H9 (cell line): ENCODE measurements around the gene SLC12A3. TPM values are rescaled to one million over a fixed set of nuclear protein-coding genes. Genes with fewer than 3 reads are reported as not detected.
A peak's percentile ranks its signal among the peaks of the same experiment; 100 is the strongest.

Experiments
- DNase-seq: peaks from one replicate; pipeline ENCODE4 v3.0.0-alpha.2; 2017
- H2AFZ ChIP-seq: one replicate; pipeline ENCODE4 v1.6.1; 2013; ENCODE audit warnings: mild to moderate bottlenecking, low read length, control low read depth, moderate library complexity
- H2AK5ac ChIP-seq: 2 replicates; pipeline ENCODE4 v1.6.1; 2013; ENCODE audit warnings: low read length, control low read depth, mixed read lengths; ENCODE audit not compliant: insufficient read length
- H2BK120ac ChIP-seq: one replicate; pipeline ENCODE4 v1.6.1; 2013; ENCODE audit warnings: low read depth, mild to moderate bottlenecking, low read length, control low read depth, inconsistent platforms; ENCODE audit not compliant: poor library complexity, severe bottlenecking
- H2BK12ac ChIP-seq: 2 replicates; pipeline ENCODE4 v1.6.1; 2013; ENCODE audit warnings: low read length, control low read depth, mixed read lengths, low read depth; ENCODE audit not compliant: insufficient read length
- H2BK15ac ChIP-seq: 2 replicates; pipeline ENCODE4 v1.6.1; 2013; ENCODE audit warnings: low read depth, low read length, control low read depth
- H2BK20ac ChIP-seq: one replicate; pipeline ENCODE4 v1.6.1; 2013; ENCODE audit warnings: low read depth, mild to moderate bottlenecking, low read length, control low read depth, inconsistent platforms; ENCODE audit not compliant: poor library complexity, severe bottlenecking
- H2BK5ac ChIP-seq: 2 replicates; pipeline ENCODE4 v1.6.1; 2013; ENCODE audit warnings: low read length, control low read depth, mixed read lengths; ENCODE audit not compliant: insufficient read length
- H3K14ac ChIP-seq: 2 replicates; pipeline ENCODE4 v1.6.1; 2013; ENCODE audit warnings: low read length, control low read depth; ENCODE audit not compliant: insufficient read depth
- H3K18ac ChIP-seq: 2 replicates; pipeline ENCODE4 v1.6.1; 2013; ENCODE audit warnings: low read depth, mild to moderate bottlenecking, mixed read lengths, low read length, control low read depth; ENCODE audit not compliant: insufficient read length
- H3K23ac ChIP-seq: 2 replicates; pipeline ENCODE4 v1.6.1; 2013; ENCODE audit warnings: low read length, control low read depth, mixed read lengths, low read depth; ENCODE audit not compliant: insufficient read length
- H3K23me2 ChIP-seq: 2 replicates; pipeline ENCODE4 v1.6.1; 2013; ENCODE audit warnings: low read depth, mild to moderate bottlenecking, mixed read lengths, low read length, control low read depth; ENCODE audit not compliant: insufficient read length, poor library complexity, severe bottlenecking
- H3K27ac ChIP-seq: 2 replicates; pipeline ENCODE4 v1.5.1; 2013; ENCODE audit warnings: low read length, control low read depth, mixed read lengths, low read depth; ENCODE audit not compliant: insufficient read length
- H3K27me3 ChIP-seq: 2 replicates; pipeline ENCODE4 v1.6.1; 2013; ENCODE audit warnings: low read length, control low read depth, inconsistent platforms; ENCODE audit not compliant: insufficient read depth
- H3K4ac ChIP-seq: 2 replicates; pipeline ENCODE4 v1.6.1; 2013; ENCODE audit warnings: low read depth, mild to moderate bottlenecking, control low read depth, inconsistent platforms, low read length, moderate library complexity
- H3K4me1 ChIP-seq: 2 replicates; pipeline ENCODE4 v1.6.1; 2013; ENCODE audit warnings: low read length, control low read depth, inconsistent platforms; ENCODE audit not compliant: insufficient read depth
- H3K4me2 ChIP-seq: 2 replicates; pipeline ENCODE4 v1.6.1; 2013; ENCODE audit warnings: low read length, control low read depth, mixed read lengths; ENCODE audit not compliant: insufficient read length, insufficient read depth
- H3K56ac ChIP-seq: 2 replicates; pipeline ENCODE4 v1.6.1; 2013; ENCODE audit warnings: low read depth, mild to moderate bottlenecking, mixed read lengths, low read length, control low read depth; ENCODE audit not compliant: insufficient read length
- H3K79me1 ChIP-seq: 2 replicates; pipeline ENCODE4 v1.6.1; 2013; ENCODE audit warnings: low read depth, mild to moderate bottlenecking, moderate library complexity, low read length, control low read depth, inconsistent platforms; ENCODE audit not compliant: insufficient read depth, poor library complexity, severe bottlenecking
- H3K79me2 ChIP-seq: 2 replicates; pipeline ENCODE4 v1.6.1; 2013; ENCODE audit warnings: low read length, control low read depth, inconsistent platforms; ENCODE audit not compliant: insufficient read depth
- H3K9ac ChIP-seq: 2 replicates; pipeline ENCODE4 v1.6.1; 2013; ENCODE audit warnings: low read length, control low read depth, mixed read lengths; ENCODE audit not compliant: insufficient read length; ENCODE audit errors: extremely low read depth
- H3K9me3 ChIP-seq: one replicate; pipeline ENCODE4 v1.6.1; 2013; ENCODE audit warnings: low read depth, low read length, inconsistent platforms; ENCODE audit not compliant: control insufficient read depth
- H3T11ph ChIP-seq: one replicate; pipeline ENCODE4 v1.6.1; 2013; ENCODE audit warnings: mild to moderate bottlenecking, low read length, control low read depth, inconsistent platforms
- H4K20me1 ChIP-seq: one replicate; pipeline ENCODE4 v1.6.1; 2013; ENCODE audit not compliant: control insufficient read depth, insufficient read length, insufficient read depth
- H4K5ac ChIP-seq: 2 replicates; pipeline ENCODE4 v1.6.1; 2013; ENCODE audit warnings: low read depth, mild to moderate bottlenecking, mixed read lengths, low read length, control low read depth; ENCODE audit not compliant: insufficient read length
- H4K8ac ChIP-seq: replicated peaks from 2 replicates; pipeline ENCODE4 v1.6.1; 2013; ENCODE audit warnings: low read length, control low read depth, mixed read lengths, low read depth; ENCODE audit not compliant: insufficient read length
- H4K91ac ChIP-seq: 2 replicates; pipeline ENCODE4 v1.6.1; 2013; ENCODE audit warnings: low read depth, mild to moderate bottlenecking, moderate library complexity, mixed read lengths, low read length, control low read depth; ENCODE audit not compliant: insufficient read length
- H3K27ac Mint-ChIP-seq, 3 experiments: 2 replicates in 2 of 3; 3 replicates in 1 of 3; pipeline ENCODE4 v1.8.0; 2020 to 2021; ENCODE audit warnings: mixed read lengths in 3 of 3, mild to moderate bottlenecking in 1 of 3, moderate library complexity in 1 of 3
- H3K27me3 Mint-ChIP-seq: 2 replicates; pipeline ENCODE4 v1.8.0; 2021; ENCODE audit warnings: low read depth, mild to moderate bottlenecking, moderate library complexity, mixed read lengths
- H3K36me3 Mint-ChIP-seq, 3 experiments: 2 replicates in 2 of 3; 3 replicates in 1 of 3; pipeline ENCODE4 v1.8.0; 2020 to 2021; ENCODE audit warnings: low read depth in 3 of 3, mixed read lengths in 3 of 3; ENCODE audit not compliant: insufficient read depth in 1 of 3
- H3K4me1 Mint-ChIP-seq, 2 experiments: 2 replicates each; pipeline ENCODE4 v1.8.0; 2020; ENCODE audit warnings: mixed read lengths in 2 of 2
- H3K4me3 Mint-ChIP-seq, 2 experiments: 2 replicates in 1 of 2; 3 replicates in 1 of 2; pipeline ENCODE4 v1.8.0; 2020 to 2021; ENCODE audit warnings: mild to moderate bottlenecking in 2 of 2, mixed read lengths in 2 of 2, moderate library complexity in 1 of 2
- H3K9me3 Mint-ChIP-seq, 2 experiments: 2 replicates in 1 of 2; 3 replicates in 1 of 2; pipeline ENCODE4 v1.8.0; 2020; ENCODE audit warnings: mild to moderate bottlenecking in 2 of 2, mixed read lengths in 2 of 2, moderate library complexity in 1 of 2
- WGBS: extraction: QIAGEN DNeasy Blood & Tissue Kit; methylation state at CpG from one replicate; pipeline ENCODE4 v1.1.7; 2013; ENCODE audit warnings: missing lambda C conversion rate, low lambda C conversion rate, mixed read lengths; ENCODE audit not compliant: insufficient read length; ENCODE audit errors: extremely low coverage; 5-methylcytosine and 5-hydroxymethylcytosine counted together
- total RNA-seq: library from RNA; stranded (reverse); gene quantifications from 2 replicates; pipeline ENCODE4 v1.2.1, GENCODE V29; 2021
- TF ChIP-seq, protein P1 (sequence below): fragments of 200-600 bp; sonication (generic); conservative IDR thresholded peaks from 3 replicates; pipeline ENCODE4 v1.8.0; 2021; ENCODE audit warnings: antibody characterized with exemption, mild to moderate bottlenecking

SLC12A3 gene
- total RNA-seq, 1 experiment from 2014 or later: not detected

DNA sequence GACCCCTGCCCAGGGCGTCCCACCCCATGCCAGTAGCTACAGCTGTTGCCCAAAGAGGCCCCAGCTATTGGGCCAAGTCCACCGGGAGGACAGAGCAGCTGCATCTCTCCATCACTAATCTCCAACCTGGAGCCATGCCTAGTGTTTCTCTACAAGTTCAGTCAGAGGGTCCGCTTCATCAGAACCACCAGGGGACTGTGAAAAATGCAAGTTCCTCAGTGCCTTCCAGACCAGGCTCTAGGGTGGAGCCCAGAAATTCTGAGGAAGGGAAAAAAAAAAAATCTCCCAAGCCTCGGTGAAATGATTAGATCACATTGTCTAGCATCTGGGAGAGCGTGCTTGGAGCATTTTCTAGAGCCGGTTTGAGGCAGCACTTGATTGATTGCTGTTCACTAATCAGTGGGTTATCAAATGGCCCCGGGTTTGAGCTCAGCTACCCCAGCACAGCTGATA, 44.5 kb downstream of the SLC12A3 start:
- no peak overlapping the region for H3T11ph ChIP-seq
- H3K9ac ChIP-seq: no peak overlapping the region
- no peaks in the 10 kb centered on the region for H3K79me1 ChIP-seq
- H3K36me3 Mint-ChIP-seq: peaks cover 0 to 3% (median 0%) of the 10 kb centered on the region in 3 experiments; a peak in 1 of 7 replicates
- no peaks in the 10 kb centered on the region for H3K9me3 ChIP-seq
- no peak overlapping the region for H4K91ac ChIP-seq
- peaks cover 6% of the 10 kb centered on the region for H3K27me3 Mint-ChIP-seq
- no peak overlapping the region for H2BK15ac ChIP-seq
- H3K4me3 Mint-ChIP-seq: no peak overlapping the region
- no peak overlapping the region for H4K8ac ChIP-seq
- no peak for DNase-seq
- peaks cover 5% of the 10 kb centered on the region for H3K4me1 ChIP-seq
- H2AK5ac ChIP-seq: no peak overlapping the region
- H3K79me2 ChIP-seq: no peaks in the 10 kb centered on the region
- no peaks in the 10 kb centered on the region for H3K27me3 ChIP-seq
- H2AFZ ChIP-seq: no peak overlapping the region
- no peak overlapping the region for H2BK5ac ChIP-seq
- no peak overlapping the region for H3K4me2 ChIP-seq
- WGBS: no CpG with 5 or more reads among the region's 7 CpGs
- no peak overlapping the region for H3K27ac ChIP-seq
- H3K4ac ChIP-seq: no peak overlapping the region
- no peak overlapping the region for H2BK120ac ChIP-seq
- H4K20me1 ChIP-seq: no peaks in the 10 kb centered on the region
- H3K23ac ChIP-seq: no peak overlapping the region
- H3K56ac ChIP-seq: no peak overlapping the region
- no peaks in the 10 kb centered on the region for H3K23me2 ChIP-seq
- TF ChIP-seq, protein P1, sequence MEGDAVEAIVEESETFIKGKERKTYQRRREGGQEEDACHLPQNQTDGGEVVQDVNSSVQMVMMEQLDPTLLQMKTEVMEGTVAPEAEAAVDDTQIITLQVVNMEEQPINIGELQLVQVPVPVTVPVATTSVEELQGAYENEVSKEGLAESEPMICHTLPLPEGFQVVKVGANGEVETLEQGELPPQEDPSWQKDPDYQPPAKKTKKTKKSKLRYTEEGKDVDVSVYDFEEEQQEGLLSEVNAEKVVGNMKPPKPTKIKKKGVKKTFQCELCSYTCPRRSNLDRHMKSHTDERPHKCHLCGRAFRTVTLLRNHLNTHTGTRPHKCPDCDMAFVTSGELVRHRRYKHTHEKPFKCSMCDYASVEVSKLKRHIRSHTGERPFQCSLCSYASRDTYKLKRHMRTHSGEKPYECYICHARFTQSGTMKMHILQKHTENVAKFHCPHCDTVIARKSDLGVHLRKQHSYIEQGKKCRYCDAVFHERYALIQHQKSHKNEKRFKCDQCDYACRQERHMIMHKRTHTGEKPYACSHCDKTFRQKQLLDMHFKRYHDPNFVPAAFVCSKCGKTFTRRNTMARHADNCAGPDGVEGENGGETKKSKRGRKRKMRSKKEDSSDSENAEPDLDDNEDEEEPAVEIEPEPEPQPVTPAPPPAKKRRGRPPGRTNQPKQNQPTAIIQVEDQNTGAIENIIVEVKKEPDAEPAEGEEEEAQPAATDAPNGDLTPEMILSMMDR: no peak
- 0 out of 7 replicates have a peak overlapping the region, but pooled peaks of 1 of the 3 experiments have one; percentile 10 for H3K27ac Mint-ChIP-seq
- H4K5ac ChIP-seq: no peak overlapping the region
- H2BK20ac ChIP-seq: no peak overlapping the region
- peaks cover 37 to 41% of the 10 kb centered on the region in 2 experiments for H3K4me1 Mint-ChIP-seq
- no peak overlapping the region for H2BK12ac ChIP-seq
- H3K14ac ChIP-seq: peak overlapping the region; percentile 61; the same call in 1 of the 2 replicates
- peaks cover 3 to 7% of the 10 kb centered on the region in 2 experiments; a peak in 3 of 5 replicates for H3K9me3 Mint-ChIP-seq
- H3K18ac ChIP-seq: no peak overlapping the region
